Epithelial cell of proximal tubule (primary cell): ENCODE measurements around the gene HDAC4. TPM values are rescaled to one million over a fixed set of nuclear protein-coding genes. Genes with fewer than 3 reads are reported as not detected.

Experiments used
- DNase-seq: peaks from one replicate; pipeline ENCODE4 v3.0.0-alpha.2; 2011; ENCODE audit warnings: low read depth
- H3K4me3 ChIP-seq: 2 replicates; pipeline ENCODE4 v1.5.1; 2011; ENCODE audit warnings: low read depth, mild to moderate bottlenecking, low read length
- total RNA-seq: library from RNA; depleted of rRNA; stranded (reverse); fragments of >200 nt; gene quantifications from 2 replicates; pipeline ENCODE4 v1.2.3, GENCODE V29; 2015
- TF ChIP-seq, protein P1 (sequence below): conservative IDR thresholded peaks from 2 replicates; pipeline ENCODE4 v1.5.1; 2012; ENCODE audit warnings: low read depth, mild to moderate bottlenecking, low read length

HDAC4 gene
- total RNA-seq, 1 donor from 2014 or later: 23.2 TPM

DNA sequence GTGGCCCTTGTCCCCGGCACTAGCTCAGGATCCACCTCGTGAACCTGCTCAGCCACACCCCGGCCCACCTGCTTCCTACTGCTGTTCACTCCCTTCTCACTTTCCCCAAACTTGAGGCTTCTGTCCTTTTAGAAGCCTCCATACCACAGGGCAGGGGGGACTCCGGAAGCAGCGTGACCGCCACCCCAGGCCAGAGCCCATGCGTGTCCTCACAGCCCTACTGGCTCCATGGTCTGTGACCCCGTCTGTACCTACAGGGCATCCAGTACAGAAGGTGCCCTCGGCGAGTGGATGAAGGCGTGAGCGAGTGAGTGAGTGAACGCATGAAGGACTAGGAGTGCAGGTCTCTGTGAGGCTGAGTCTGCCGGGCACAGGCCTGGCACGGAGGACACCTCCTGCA lies 299.7 kb downstream of the HDAC4 start:
- TF ChIP-seq, protein P1, sequence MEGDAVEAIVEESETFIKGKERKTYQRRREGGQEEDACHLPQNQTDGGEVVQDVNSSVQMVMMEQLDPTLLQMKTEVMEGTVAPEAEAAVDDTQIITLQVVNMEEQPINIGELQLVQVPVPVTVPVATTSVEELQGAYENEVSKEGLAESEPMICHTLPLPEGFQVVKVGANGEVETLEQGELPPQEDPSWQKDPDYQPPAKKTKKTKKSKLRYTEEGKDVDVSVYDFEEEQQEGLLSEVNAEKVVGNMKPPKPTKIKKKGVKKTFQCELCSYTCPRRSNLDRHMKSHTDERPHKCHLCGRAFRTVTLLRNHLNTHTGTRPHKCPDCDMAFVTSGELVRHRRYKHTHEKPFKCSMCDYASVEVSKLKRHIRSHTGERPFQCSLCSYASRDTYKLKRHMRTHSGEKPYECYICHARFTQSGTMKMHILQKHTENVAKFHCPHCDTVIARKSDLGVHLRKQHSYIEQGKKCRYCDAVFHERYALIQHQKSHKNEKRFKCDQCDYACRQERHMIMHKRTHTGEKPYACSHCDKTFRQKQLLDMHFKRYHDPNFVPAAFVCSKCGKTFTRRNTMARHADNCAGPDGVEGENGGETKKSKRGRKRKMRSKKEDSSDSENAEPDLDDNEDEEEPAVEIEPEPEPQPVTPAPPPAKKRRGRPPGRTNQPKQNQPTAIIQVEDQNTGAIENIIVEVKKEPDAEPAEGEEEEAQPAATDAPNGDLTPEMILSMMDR: no peak
- no peak overlapping the region for H3K4me3 ChIP-seq
- DNase-seq: no peak

DNA sequence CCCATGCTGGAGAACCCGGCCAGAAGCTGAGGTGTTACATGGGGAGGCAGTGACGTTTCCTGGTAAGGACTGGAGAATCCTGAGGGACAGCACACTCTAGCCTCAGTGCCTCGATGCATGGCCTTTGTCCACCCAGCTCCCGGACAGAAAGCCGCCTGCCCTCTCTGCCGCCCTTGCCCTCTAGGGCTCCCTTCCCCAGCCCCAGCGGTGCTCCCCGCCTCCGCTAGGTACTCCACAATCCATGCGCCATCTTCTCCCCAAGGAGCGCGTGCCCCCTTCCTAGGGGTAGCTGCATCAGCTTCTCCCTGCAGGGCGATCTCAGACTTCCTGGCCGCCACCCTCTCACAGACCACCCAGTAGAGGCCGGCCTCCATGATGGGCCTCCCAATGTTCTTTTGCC lies 301.3 kb downstream of the HDAC4 start:
- no peak overlapping the region for H3K4me3 ChIP-seq
- TF ChIP-seq, protein P1: no peak
- no peak for DNase-seq

DNA sequence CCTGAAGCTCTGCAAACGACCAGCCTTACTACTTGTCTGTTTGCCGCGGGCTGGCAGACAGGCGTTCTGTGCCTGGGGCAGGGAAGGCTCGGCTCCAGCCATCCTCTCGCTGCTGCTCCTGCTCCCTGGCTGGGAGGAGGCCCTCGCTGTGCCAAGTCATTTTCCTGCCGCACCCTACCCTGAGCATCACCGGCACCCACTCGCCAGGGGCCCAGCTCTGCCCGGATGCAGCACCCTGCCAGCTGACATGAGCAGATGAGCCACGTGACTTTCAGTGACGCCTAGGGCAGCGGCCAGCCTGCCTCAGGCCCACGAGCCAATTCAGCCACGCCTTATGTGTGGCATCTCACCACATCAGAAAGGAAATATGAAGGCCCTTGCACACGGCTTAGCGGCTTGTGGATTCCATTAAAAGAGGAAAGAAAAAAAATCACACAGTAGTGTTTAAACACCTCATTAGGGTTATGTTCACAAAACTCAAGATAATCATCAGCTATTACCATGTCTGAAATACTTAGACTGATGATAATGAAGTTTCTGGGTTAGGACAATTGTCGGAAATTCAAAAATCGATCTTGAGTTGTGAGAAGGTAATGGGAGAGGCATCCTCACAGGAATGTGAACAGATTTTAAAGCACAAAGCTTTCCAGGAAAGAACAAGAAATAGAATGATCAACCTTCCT lies 302.4 kb downstream of the HDAC4 start:
- DNase-seq: no peak

DNA sequence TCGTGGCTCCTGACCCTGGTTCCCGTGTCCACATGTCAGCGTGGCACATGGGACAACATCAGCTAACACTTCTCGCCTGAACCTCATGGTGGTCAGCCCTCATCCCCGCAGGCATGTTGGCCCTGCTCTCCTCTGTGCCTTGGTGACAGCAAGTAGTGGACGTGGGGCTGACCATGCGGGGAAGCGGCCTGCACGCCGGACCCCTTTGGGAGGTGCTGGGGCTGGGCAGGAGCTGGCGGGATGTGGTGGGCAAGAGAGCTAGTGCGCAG lies 303.5 kb downstream of the HDAC4 start:
- no peak for DNase-seq
- TF ChIP-seq, protein P1: no peak
- no peak overlapping the region for H3K4me3 ChIP-seq

More for the DNA sequence above, 302.4 kb downstream of the HDAC4 start:
- TF ChIP-seq, protein P1: no peak
- H3K4me3 ChIP-seq: no peak overlapping the region

DNA sequence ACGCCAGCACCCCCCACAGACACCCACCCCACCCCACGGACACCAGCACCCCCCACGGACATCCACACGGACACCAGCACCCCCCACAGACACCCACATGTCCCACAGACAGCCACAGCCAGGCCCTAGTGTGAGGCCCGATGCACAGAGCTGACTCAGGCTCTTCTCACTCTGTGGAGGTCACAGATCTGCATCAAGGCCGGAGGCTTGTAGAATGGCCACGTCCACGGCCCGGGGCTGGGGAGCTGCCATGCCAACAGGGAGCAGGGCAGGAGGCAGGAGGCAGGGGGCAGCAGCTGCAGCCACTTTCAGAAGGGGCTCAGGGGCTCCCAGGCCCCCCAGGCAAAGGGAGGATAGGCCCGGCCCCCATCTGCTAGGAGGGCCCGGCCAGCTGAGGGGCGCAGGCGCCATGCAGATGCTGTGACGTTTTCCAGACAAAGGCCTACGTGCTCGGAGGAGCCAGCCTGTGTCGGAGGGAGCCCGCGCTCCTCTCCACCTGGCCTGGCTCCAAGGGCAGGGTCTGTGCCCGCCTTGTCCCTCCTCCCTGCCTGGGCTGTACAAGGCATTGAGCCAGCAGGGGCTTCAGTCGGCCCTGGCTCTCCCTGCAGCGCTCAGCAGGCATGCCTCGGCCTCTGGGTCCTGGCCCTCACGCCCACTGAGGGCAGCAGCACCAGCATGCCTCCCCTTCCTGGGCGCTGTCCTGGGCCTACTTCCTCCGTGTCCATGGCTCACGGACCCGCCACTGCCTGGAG lies 304.0 kb downstream of the HDAC4 start:
- TF ChIP-seq, protein P1: no peak
- DNase-seq: no peak

DNA sequence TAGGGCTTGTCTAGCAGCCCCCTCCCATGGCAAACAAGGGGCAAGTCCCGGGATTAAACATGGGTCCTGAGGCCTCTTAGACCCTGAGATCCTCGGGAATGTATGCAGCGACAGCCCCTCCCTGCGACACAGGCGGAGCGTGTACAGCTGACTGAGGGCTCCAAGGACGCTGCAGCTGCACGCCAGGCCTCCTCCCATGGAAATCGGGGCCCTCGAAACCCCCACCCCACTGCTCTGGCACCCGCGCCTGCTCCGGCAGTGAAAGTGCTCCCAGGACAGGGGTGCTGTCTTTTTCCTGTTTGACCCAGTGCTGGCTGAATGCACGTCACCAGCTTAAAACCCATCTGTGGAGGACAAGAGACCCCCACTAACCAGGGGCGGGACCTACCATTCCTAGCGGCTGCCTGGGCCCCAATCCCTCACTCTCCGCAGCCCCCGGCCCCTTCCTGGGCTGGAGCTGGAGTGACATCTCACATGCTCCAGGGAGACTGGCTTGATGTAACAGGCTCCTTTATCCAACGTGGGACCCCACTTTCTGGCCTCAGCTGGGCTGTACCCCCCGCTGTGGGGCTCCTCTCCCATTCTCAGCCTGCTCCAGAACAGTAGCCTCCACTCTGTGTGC lies 305.2 kb downstream of the HDAC4 start:
- TF ChIP-seq, protein P1: no peak
- H3K4me3 ChIP-seq: no peak overlapping the region
- no peak for DNase-seq

More for the DNA sequence above, 304.0 kb downstream of the HDAC4 start:
- H3K4me3 ChIP-seq: no peak overlapping the region

DNA sequence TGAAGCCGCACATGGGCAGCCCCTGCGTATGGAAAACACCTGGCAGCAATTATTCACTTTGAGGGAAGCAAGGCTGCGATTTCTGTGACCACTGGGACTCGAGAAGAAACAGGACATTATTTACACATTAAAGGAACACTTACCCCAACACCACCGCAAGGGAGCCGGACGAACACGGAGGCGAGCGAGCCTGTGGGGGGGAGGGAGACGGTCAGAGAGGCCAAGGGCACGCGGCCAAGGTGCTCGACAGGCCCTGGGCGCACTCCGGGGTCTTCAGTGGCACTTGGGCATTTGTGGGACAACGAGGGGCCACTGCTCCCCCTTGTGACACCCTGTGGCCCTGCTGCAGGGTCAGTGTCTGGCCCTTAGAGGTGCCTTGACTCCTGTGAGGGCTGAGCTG lies 306.0 kb downstream of the HDAC4 start:
- H3K4me3 ChIP-seq: no peak overlapping the region
- DNase-seq: no peak
- TF ChIP-seq, protein P1: no peak
